ENCODE measurements around the gene ASTN2.
"Not testable (repeated sequence)": the region's sequence is repeated elsewhere in the genome, so short reads cannot be mapped to it uniquely, and the experiment has no call there.

The ASTN2 gene

DNA sequence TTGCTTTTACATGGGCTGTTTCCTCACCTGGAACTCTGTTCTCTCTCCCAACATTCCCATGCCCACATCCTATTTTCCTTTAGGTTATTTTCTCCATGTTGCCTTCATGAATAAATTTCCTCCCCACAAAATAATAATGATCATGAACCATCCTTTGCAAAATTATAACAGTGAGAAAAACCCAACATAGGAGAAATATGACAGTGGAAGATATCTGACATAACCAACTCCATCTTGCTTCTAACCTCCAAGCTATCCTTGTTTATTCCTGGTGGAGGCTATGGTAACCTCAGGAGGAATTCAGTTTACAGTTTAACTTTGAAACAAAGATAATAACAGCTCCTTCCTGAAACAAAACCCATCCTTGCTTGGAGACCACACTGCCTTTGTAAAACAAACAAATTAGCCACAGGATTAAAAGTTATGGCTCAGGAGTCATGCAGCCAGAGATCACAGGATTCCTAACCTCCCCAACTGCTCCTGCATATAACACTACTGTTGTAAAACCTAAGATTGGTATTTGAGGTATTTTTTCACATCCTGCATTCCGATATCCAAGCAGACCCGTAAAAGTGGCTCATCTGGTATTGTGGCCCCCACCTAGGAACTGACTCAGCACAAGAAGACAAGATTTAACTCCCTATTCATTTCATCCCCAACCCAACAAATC is 515.4 kb downstream of the ASTN2 start:
- no peak overlapping the region for H3K27ac ChIP-seq (ENCODE audit: low read length)
- H3K4me1 ChIP-seq (ENCODE audit: control insufficient read depth in 1 of 2, insufficient read depth in 2 of 2, low read length in 2 of 2): no peaks in the 10 kb centered on the region
- no peak overlapping the region for H3K4me3 ChIP-seq (ENCODE audit: low read depth in 1 of 2, low read length in 2 of 2)
- H3K9me3 ChIP-seq (ENCODE audit: control insufficient read depth in 1 of 2, low read length in 2 of 2): peaks cover 0 to 4% of the 10 kb centered on the region in 2 donors
- H3K36me3 ChIP-seq (ENCODE audit: control insufficient read depth in 1 of 2, insufficient read depth in 2 of 2, low read length in 2 of 2): no peaks in the 10 kb centered on the region
- no peaks in the 10 kb centered on the region for H3K27me3 ChIP-seq (ENCODE audit: low read depth, low read length)

DNA sequence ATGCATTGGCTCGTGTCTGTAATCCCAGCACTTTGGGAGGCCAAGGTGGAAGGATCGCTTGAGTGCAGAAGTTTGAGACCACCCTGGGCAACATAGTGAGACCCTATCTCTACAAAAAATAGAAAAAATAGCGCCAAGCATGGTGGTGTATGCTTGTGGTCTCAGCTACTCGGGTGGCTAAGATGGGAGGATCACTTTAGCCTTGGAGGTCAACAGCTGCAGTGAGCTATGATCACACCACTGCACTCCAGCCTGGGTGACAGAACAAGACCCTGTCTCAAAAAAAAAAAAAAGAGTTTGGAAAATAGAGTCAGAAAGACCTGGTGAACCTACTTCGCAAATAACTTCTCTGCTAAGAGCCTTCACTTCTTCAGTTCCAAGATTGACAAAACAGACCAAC is 516.7 kb downstream of the ASTN2 start:
- H3K27me3 ChIP-seq (ENCODE audit: low read depth, low read length); H3K4me3 ChIP-seq (ENCODE audit: low read depth in 1 of 2, low read length in 2 of 2); H3K27ac ChIP-seq (ENCODE audit: low read length); H3K9me3 ChIP-seq (ENCODE audit: control insufficient read depth in 1 of 2, low read length in 2 of 2); H3K36me3 ChIP-seq (ENCODE audit: control insufficient read depth in 1 of 2, insufficient read depth in 2 of 2, low read length in 2 of 2); H3K4me1 ChIP-seq (ENCODE audit: control insufficient read depth in 1 of 2, insufficient read depth in 2 of 2, low read length in 2 of 2): not testable (repeated sequence)

DNA sequence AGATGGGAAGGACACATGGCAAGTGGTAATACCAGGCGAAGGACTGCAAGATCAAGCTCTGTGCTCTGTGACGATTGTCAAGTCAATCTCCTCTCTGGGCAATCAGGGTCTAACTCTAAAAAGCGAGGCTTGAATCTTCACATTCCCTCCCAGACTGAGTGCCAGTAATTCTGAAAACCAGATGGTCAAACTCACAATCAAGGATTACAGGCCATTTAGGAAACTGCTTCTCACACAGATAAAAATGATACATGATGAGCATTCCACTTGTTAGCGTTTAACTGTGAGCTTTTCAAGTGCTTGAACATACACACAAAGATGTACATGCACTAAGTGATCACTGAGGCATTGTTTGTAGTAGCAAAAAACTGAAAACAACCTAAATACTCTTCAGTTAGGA is 517.7 kb downstream of the ASTN2 start:
- no peaks in the 10 kb centered on the region for H3K27me3 ChIP-seq (ENCODE audit: low read depth, low read length)
- no peak overlapping the region for H3K4me3 ChIP-seq (ENCODE audit: low read depth in 1 of 2, low read length in 2 of 2)
- no peak overlapping the region for H3K27ac ChIP-seq (ENCODE audit: low read length)
- no peaks in the 10 kb centered on the region for H3K4me1 ChIP-seq (ENCODE audit: control insufficient read depth in 1 of 2, insufficient read depth in 2 of 2, low read length in 2 of 2)
- no peaks in the 10 kb centered on the region for H3K36me3 ChIP-seq (ENCODE audit: control insufficient read depth in 1 of 2, insufficient read depth in 2 of 2, low read length in 2 of 2)
- H3K9me3 ChIP-seq (ENCODE audit: control insufficient read depth in 1 of 2, low read length in 2 of 2): peaks cover 0 to 4% of the 10 kb centered on the region in 2 donors

DNA sequence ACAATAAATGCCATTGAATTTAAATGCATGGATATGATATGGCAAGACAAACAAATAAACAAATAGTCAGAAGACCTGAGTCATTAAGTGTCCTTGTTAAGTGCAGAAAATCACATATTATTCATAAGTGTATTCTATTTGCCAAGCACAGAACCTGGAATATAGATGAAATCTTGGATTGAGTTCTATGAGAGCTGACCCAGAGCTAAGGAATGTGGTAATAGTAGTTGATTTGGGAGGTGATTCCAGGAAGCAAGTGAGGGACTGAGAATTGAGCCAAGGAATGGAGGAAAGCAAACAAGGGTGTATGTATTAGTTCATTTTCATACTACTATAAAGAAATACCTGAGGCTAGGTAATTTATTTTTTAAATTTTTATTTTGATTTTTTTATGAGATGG is 518.9 kb downstream of the ASTN2 start:
- Histone ChIP-seq H3K27ac (ENCODE audit: low read length) (no peak overlapping the region), H3K9me3 (ENCODE audit: control insufficient read depth in 1 of 2, low read length in 2 of 2) (peaks cover 0 to 4% of the 10 kb centered on the region in 2 donors), H3K27me3 (ENCODE audit: low read depth, low read length) (no peaks in the 10 kb centered on the region), H3K4me3 (ENCODE audit: low read depth in 1 of 2, low read length in 2 of 2) (no peak overlapping the region), H3K4me1 (ENCODE audit: control insufficient read depth in 1 of 2, insufficient read depth in 2 of 2, low read length in 2 of 2) (no peaks in the 10 kb centered on the region), H3K36me3 (ENCODE audit: control insufficient read depth in 1 of 2, insufficient read depth in 2 of 2, low read length in 2 of 2) (no peaks in the 10 kb centered on the region)

DNA sequence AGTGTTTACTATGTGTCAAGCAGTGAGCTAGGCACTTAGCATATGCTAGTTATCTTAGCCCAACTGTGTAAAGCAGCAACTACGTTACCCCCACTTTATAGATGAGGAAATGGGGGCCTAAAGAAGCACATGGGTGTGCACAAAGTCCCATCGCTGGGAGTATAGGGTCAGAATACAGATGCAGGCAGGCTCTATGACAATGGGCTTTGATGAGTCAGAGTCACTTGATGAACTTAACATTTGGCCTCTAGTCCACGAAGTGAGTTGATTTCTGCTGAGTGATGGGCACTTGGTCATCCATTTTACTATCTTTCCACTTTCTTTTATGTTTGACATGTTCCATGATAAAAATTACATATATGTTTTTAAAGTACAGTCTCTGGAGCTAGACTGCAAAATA is 523.4 kb downstream of the ASTN2 start:
- H3K36me3 ChIP-seq (ENCODE audit: control insufficient read depth in 1 of 2, insufficient read depth in 2 of 2, low read length in 2 of 2): no peaks in the 10 kb centered on the region
- no peaks in the 10 kb centered on the region for H3K4me1 ChIP-seq (ENCODE audit: control insufficient read depth in 1 of 2, insufficient read depth in 2 of 2, low read length in 2 of 2)
- H3K27ac ChIP-seq (ENCODE audit: low read length): no peak overlapping the region
- H3K27me3 ChIP-seq (ENCODE audit: low read depth, low read length): no peaks in the 10 kb centered on the region
- H3K9me3 ChIP-seq (ENCODE audit: control insufficient read depth in 1 of 2, low read length in 2 of 2): no peaks in the 10 kb centered on the region
- no peak overlapping the region for H3K4me3 ChIP-seq (ENCODE audit: low read depth in 1 of 2, low read length in 2 of 2)

DNA sequence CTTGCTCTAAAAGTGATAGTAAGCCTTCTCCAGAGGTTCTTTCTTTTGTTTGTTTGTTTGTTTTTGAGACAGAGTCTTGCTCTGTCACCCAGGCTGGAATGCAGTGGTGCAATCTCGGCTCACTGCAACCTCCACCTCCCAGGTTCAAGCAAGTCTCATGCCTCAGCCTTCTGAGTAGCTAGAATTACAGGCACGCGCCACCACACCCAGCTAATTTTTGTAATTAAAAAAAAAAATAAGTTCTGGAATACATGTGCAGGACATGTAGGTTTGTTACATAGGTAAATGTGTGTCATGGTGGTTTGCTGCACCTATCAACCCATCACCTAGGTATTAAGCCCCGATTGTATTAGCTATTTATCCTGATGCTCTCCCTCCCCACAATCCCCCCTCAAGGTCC is 526.4 kb downstream of the ASTN2 start:
- H3K27ac ChIP-seq (ENCODE audit: low read length); H3K4me3 ChIP-seq (ENCODE audit: low read depth in 1 of 2, low read length in 2 of 2); H3K9me3 ChIP-seq (ENCODE audit: control insufficient read depth in 1 of 2, low read length in 2 of 2); H3K4me1 ChIP-seq (ENCODE audit: control insufficient read depth in 1 of 2, insufficient read depth in 2 of 2, low read length in 2 of 2); H3K36me3 ChIP-seq (ENCODE audit: control insufficient read depth in 1 of 2, insufficient read depth in 2 of 2, low read length in 2 of 2); H3K27me3 ChIP-seq (ENCODE audit: low read depth, low read length): not testable (repeated sequence)

DNA sequence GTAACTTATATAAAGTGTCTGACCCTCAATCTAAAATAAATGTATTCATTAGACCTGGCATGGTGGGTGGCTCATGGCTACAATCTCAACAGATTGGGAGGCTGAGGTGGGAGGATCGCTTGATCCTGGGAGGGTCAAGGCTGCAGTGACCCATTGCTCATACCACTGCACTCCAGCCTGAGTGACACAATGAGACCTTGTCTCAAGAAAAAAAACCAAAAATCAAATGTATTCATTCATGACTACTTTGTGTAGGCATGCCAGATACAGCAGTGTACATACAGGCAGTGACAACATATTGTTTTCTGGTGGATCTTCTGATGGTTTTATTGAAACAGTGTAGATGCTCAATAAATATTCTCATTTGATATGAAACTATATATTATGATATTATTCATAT is 526.8 kb downstream of the ASTN2 start:
- H3K4me1 ChIP-seq (ENCODE audit: control insufficient read depth in 1 of 2, insufficient read depth in 2 of 2, low read length in 2 of 2): no peaks in the 10 kb centered on the region
- no peaks in the 10 kb centered on the region for H3K9me3 ChIP-seq (ENCODE audit: control insufficient read depth in 1 of 2, low read length in 2 of 2)
- no peak overlapping the region for H3K27ac ChIP-seq (ENCODE audit: low read length)
- no peaks in the 10 kb centered on the region for H3K27me3 ChIP-seq (ENCODE audit: low read depth, low read length)
- H3K36me3 ChIP-seq (ENCODE audit: control insufficient read depth in 1 of 2, insufficient read depth in 2 of 2, low read length in 2 of 2): no peaks in the 10 kb centered on the region
- H3K4me3 ChIP-seq (ENCODE audit: low read depth in 1 of 2, low read length in 2 of 2): no peak overlapping the region

DNA sequence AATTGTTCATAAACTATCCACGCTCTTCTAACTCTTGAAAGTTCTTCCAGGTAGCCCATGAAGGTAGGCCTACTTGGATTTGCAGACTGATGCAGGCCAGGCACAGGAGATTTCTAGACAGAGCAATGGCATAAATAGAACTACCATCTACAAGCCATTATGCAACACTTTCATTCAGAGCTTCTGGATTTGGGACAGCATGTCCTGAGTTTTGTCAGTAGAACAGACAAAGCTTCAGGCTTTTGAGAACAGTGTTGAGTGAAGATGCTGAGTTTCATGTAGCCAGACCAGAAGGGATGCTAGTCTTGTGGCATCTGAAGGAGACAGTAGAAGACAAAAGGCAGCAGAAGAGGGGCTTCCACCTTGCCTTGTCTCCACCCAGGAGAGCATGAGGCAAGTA is 531.2 kb downstream of the ASTN2 start:
- H3K4me3 ChIP-seq (ENCODE audit: low read depth in 1 of 2, low read length in 2 of 2): no peak overlapping the region
- no peaks in the 10 kb centered on the region for H3K4me1 ChIP-seq (ENCODE audit: control insufficient read depth in 1 of 2, insufficient read depth in 2 of 2, low read length in 2 of 2)
- H3K36me3 ChIP-seq (ENCODE audit: control insufficient read depth in 1 of 2, insufficient read depth in 2 of 2, low read length in 2 of 2): no peaks in the 10 kb centered on the region
- H3K27ac ChIP-seq (ENCODE audit: low read length): no peak overlapping the region
- no peaks in the 10 kb centered on the region for H3K27me3 ChIP-seq (ENCODE audit: low read depth, low read length)
- no peaks in the 10 kb centered on the region for H3K9me3 ChIP-seq (ENCODE audit: control insufficient read depth in 1 of 2, low read length in 2 of 2)

DNA sequence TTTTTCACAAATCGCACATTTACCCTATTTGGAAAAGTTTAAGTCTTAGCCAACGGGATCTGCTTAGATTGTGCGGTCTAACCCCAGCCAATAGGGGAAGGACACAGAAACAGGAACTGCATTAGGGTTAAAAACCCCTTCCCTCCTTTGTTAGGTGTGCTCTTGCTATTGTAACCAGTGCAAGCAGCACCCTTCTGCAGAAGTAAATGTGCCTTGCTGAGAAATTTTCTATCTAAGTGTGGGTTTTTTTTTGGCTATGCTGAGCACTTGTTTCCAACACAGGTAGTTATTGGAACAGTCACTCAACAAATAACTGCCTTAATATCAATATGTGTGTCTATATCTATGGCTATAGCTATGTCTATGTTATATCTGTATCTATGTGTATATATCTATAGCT is 537.8 kb downstream of the ASTN2 start:
- Histone ChIP-seq H3K4me1 (ENCODE audit: control insufficient read depth in 1 of 2, insufficient read depth in 2 of 2, low read length in 2 of 2) (no peaks in the 10 kb centered on the region), H3K36me3 (ENCODE audit: control insufficient read depth in 1 of 2, insufficient read depth in 2 of 2, low read length in 2 of 2) (no peaks in the 10 kb centered on the region), H3K9me3 (ENCODE audit: control insufficient read depth in 1 of 2, low read length in 2 of 2) (peaks cover 9 to 23% of the 10 kb centered on the region in 2 donors), H3K27me3 (ENCODE audit: low read depth, low read length) (no peaks in the 10 kb centered on the region), H3K27ac (ENCODE audit: low read length) (no peak overlapping the region), H3K4me3 (ENCODE audit: low read depth in 1 of 2, low read length in 2 of 2) (peak overlapping the region in 1 of 2 donors; percentile 27)

DNA sequence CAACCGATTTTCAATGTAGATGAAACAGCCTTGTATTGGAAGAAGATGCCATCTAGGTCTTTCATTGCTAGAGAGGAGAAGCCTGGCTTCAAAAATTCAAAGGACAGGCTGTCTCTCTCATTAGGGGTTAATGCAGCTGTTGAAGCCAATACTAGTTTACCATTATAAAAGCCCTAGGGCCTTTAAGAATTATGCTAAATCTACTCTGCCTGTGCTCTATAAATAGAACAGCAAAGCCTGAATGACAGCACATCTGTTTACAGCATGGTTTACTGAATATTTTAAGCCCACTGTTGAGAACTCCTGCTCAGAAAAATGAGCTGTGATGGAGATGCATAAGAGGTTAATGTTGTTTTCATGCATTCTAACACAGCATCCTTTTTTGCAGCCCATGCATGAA is 539.3 kb downstream of the ASTN2 start:
- Histone ChIP-seq H3K27me3 (ENCODE audit: low read depth, low read length) (no peaks in the 10 kb centered on the region), H3K36me3 (ENCODE audit: control insufficient read depth in 1 of 2, insufficient read depth in 2 of 2, low read length in 2 of 2) (no peaks in the 10 kb centered on the region), H3K9me3 (ENCODE audit: control insufficient read depth in 1 of 2, low read length in 2 of 2) (peaks cover 9 to 23% of the 10 kb centered on the region in 2 donors), H3K4me1 (ENCODE audit: control insufficient read depth in 1 of 2, insufficient read depth in 2 of 2, low read length in 2 of 2) (no peaks in the 10 kb centered on the region), H3K27ac (ENCODE audit: low read length) (no peak overlapping the region), H3K4me3 (ENCODE audit: low read depth in 1 of 2, low read length in 2 of 2) (no peak overlapping the region)

DNA sequence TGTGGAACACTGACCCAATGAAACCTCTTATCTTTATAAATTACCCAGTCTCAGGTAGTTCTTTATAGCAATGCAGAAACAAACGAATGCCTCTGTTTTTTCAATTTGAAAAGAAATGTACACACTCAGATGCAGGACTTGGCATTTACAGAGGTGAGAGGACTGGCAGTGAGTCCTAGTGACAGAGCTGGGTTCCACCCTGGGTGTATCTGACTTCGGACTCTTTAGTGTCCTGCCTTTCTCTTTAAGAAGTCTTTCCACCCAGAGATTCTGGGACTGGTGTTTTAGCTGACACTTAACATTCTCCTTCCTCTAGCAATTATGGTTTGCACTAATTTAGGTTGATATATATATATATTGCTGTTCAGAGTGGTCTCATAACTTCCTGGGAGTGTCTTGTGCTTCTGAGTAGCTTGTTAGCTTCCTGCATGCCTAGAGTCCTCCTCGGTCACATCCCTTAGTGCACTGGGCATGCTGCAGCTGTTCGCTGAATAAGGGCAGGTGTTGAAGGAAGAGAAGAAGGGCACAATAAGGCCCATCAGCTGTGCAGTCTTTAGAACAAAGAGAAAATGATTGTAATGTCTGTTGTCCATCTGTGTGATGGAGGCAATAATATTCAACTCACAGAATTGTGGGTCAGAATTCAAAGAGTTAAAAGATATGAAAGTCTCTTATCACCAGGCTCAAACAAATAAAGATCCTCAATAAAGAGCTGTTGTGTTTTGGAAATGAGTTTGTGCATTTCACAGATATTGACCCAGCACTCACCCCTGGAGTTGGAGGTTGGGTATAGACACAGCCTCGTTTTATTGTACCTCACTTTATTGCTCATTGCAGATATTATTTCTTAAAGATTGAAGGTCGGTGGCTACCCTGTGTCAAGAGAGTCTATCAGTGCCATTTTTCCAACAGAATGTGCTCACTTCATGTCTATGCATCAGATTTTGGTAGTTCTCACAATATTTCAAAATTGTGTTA is 540.6 kb downstream of the ASTN2 start:
- no peak overlapping the region for H3K4me3 ChIP-seq (ENCODE audit: low read depth in 1 of 2, low read length in 2 of 2)
- H3K27me3 ChIP-seq (ENCODE audit: low read depth, low read length): no peaks in the 10 kb centered on the region
- no peaks in the 10 kb centered on the region for H3K4me1 ChIP-seq (ENCODE audit: control insufficient read depth in 1 of 2, insufficient read depth in 2 of 2, low read length in 2 of 2)
- no peak overlapping the region for H3K27ac ChIP-seq (ENCODE audit: low read length)
- no peaks in the 10 kb centered on the region for H3K36me3 ChIP-seq (ENCODE audit: control insufficient read depth in 1 of 2, insufficient read depth in 2 of 2, low read length in 2 of 2)
- H3K9me3 ChIP-seq (ENCODE audit: control insufficient read depth in 1 of 2, low read length in 2 of 2): peaks cover 9 to 23% of the 10 kb centered on the region in 2 donors
